MG63 (cell line): Measurements from ENCODE around the gene SNAPC2. TPM values are rescaled to one million over a fixed set of nuclear protein-coding genes. Genes with fewer than 3 reads are reported as not detected.
A peak's percentile ranks its signal among the peaks of the same experiment; 100 is the strongest.

Source experiments
- DNase-seq: peaks from one replicate; pipeline ENCODE4 v3.0.0-alpha.2; 2020
- H3K27me3 ChIP-seq: fragments of 250-450 bp; sonication (Bioruptor Pico); 2 replicates; pipeline ENCODE4 v1.5.1; 2020; ENCODE audit warnings: mild to moderate bottlenecking, moderate library complexity
- H3K36me3 ChIP-seq: fragments of 250-450 bp; sonication (Bioruptor Pico); 2 replicates; pipeline ENCODE4 v1.5.1; 2020; ENCODE audit warnings: mild to moderate bottlenecking, moderate library complexity
- H3K4me3 ChIP-seq: fragments of 250-450 bp; sonication (Bioruptor Pico); 2 replicates; pipeline ENCODE4 v1.5.1; 2020; ENCODE audit warnings: mild to moderate bottlenecking, moderate library complexity
- H3K9me3 ChIP-seq: fragments of 250-450 bp; sonication (Bioruptor Pico); 2 replicates; pipeline ENCODE4 v1.5.1; 2020; ENCODE audit warnings: mild to moderate bottlenecking, moderate library complexity
- total RNA-seq: library from RNA; depleted of rRNA; stranded (reverse); fragments of >200 nt; shearing (Covaris generic); gene quantifications from 2 replicates; pipeline ENCODE4 v1.2.3, GENCODE V29; 2014; ENCODE audit warnings: low replicate concordance; rRNA removed

The SNAPC2 gene, protein sequence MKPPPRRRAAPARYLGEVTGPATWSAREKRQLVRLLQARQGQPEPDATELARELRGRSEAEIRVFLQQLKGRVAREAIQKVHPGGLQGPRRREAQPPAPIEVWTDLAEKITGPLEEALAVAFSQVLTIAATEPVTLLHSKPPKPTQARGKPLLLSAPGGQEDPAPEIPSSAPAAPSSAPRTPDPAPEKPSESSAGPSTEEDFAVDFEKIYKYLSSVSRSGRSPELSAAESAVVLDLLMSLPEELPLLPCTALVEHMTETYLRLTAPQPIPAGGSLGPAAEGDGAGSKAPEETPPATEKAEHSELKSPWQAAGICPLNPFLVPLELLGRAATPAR
- total RNA-seq, result 39.9 and 45.1 TPM in 2 replicates

DNA sequence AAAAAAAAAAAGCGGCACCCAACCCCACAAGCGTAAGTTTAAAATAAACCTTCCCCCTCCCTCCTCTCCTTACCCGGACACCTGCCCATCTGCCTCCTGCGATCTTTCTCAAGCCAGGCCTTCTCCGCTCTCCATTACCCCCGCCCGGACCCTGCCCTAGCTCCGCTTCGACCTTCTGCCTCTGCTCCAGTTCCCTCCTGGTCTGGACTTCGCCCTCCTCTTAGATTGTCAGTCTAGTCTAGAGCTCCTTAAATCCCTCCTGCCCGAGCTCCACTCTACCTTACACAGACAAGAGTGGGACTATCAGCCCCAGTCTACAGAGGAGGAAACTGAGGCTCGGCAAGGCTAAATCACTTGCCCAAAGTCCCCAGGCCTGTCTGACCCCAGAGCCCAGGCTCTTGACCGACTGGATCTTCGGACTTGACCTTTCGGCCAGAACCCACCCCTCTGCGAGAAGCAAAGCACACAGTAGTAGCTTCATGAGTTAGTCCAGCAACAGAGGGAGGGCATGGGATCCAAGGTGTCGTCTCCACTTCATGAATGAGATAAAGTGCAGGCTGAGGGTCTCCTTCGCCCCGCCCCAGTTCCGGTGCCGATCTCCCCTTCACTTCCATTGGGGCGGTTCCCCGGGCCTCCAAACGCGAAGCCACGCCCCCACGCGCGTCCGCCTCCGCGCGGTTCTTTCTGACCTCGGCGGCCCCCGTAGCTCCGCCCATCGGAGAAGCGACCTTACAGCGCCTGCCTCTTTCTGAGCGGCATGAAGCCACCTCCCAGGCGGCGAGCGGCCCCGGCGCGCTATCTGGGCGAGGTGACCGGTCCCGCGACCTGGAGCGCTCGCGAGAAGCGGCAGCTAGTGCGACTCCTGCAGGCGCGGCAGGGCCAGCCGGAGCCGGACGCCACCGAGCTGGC, at the start of gene SNAPC2:
TSS of gene SNAPC2 (plus strand) at position 729 of the 909 bp plus-strand sequence. CDS start at position 758, 29 bp downstream.
- peak; percentile 99 for DNase-seq
- peak within 1 kb of the TSS; percentile 86 for H3K4me3 ChIP-seq
- H3K9me3 ChIP-seq, result no peaks in the 10 kb centered on the region
- H3K36me3 ChIP-seq, result peaks cover 18% of the 10 kb centered on the region
- peaks cover 27% of the 10 kb centered on the region for H3K27me3 ChIP-seq

- Histone ChIP-seq H3K36me3 (no peaks in the 10 kb centered on the region), H3K27me3 (peaks cover 24% of the 10 kb centered on the region), H3K4me3 (no peak overlapping the region), H3K9me3 (no peaks in the 10 kb centered on the region)
- DNase-seq, result peak; percentile 89
Observed at GRCh38 chr19:7870571-7871436, 49.3 kb upstream of the SNAPC2 start.

DNA sequence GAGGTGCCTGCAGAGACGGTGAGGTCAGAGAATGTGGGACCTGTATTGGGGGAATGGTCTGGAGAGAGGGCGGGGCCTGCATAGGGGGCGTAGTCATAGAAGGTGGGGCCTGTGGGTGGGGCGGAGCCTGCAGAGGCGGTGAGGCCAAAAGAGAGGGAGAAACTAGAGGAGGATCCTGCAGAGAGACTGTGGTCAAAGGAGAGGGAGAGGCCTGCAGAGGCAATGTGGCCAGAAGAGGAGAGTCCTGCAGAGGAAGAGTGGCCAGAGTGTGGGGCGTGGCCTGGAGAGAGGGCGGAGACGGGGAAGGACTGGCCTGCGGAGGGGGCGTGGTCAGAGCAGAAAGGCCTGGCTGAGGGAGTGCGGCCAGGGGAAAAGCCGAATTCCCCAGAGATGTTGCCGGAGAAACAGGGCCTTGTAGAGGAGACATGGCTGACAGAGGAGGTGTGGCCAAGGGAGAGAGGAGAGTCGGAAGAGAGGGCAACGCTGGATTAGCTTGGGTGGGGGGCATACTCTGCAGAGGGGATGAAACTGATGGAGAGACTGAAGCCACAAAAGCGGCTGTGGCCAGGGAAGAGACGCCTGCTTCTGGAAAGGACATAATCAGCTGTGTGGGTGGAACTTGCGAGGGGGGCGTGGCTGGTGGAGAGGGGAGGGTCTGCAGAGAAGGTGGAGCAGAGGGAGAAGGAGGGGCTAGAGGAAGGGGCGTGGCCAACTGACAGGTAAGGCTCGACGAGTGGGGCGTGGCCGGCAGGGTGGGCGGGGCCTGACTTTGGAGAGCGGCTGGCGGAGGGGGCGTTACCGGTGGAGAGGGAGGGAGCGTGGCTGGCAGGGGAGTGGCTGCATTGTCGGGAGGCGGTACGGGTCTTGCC, 48.5 kb upstream of the SNAPC2 start:
- Histone ChIP-seq H3K36me3 (no peaks in the 10 kb centered on the region), H3K9me3 (no peaks in the 10 kb centered on the region), H3K4me3 (peak overlapping the region; percentile 13), H3K27me3 (peaks cover 24% of the 10 kb centered on the region)
- DNase-seq, result peak; percentile 97

GRCh38 chr19:7872306-7873204, 47.6 kb upstream of the SNAPC2 start:
- Histone ChIP-seq H3K9me3 (no peaks in the 10 kb centered on the region), H3K36me3 (no peaks in the 10 kb centered on the region), H3K27me3 (peaks cover 24% of the 10 kb centered on the region), H3K4me3 (peak overlapping the region; percentile 11; the same call in 1 of the 2 replicates)
- no peak for DNase-seq

DNA sequence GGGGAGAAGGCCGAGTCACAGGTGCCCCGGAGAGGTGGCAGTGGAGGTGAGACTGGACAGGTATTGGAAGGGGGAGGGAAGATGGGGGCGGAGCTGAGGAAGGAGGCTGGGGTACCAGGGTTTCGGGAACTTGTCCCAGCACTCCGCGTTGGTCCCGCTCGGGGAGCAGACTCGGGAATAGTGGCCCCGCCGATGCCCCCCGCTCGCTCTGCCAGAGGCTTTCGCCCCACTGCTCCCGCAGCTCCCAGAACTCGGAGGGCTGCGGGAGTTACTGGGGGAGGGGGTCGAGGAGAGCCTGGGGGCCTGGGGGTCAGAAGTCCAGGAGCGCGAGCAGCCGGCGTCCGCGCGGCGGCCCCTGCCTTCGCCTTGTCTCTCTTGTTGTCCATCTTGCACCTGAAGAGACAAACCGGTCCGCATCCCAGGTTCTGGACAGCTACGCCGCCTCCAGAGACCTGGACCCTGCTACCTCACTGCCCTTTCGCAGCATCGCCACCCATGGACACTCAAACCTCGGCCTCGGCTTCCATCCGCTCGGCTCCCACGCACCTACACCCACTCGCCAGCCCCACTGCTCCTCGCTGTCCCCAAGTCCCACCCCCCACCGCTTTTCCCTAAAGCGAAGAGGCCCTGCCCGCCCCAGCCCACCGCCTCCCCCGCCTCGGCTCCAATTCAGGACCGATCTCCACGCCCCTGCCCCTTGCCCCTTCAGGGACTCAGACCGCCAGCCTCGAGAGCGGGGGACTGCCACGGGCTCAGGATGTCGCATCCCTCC, 46.6 kb upstream of the SNAPC2 start:
- no peak for DNase-seq
- Histone ChIP-seq H3K36me3 (no peaks in the 10 kb centered on the region), H3K9me3 (no peaks in the 10 kb centered on the region), H3K27me3 (peaks cover 24% of the 10 kb centered on the region), H3K4me3 (peak overlapping the region; percentile 20; the same call in 1 of the 2 replicates)

- Histone ChIP-seq H3K4me3 (peak within 1 kb of the TSS; percentile 27), H3K27me3 (peaks cover 24% of the 10 kb centered on the region), H3K9me3 (no peaks in the 10 kb centered on the region), H3K36me3 (no peaks in the 10 kb centered on the region)
- DNase-seq, result peak; percentile 43
Observed at GRCh38 chr19:7874076-7874896, 45.9 kb upstream of the SNAPC2 start, which contains the start of gene PRR36. PRR36 (minus strand) TSS chr19:7874390; CDS start chr19:7873689, 701 bp downstream.

GRCh38 chr19:7874897-7875273, 45.3 kb upstream of the SNAPC2 start:
- H3K4me3 ChIP-seq, result no peak overlapping the region
- no peaks in the 10 kb centered on the region for H3K36me3 ChIP-seq
- DNase-seq, result no peak
- H3K27me3 ChIP-seq, result peaks cover 24% of the 10 kb centered on the region
- H3K9me3 ChIP-seq, result no peaks in the 10 kb centered on the region

- Histone ChIP-seq H3K9me3 (peaks cover 2% of the 10 kb centered on the region; the same call in 1 of the 2 replicates), H3K4me3 (no peak overlapping the region), H3K36me3 (no peaks in the 10 kb centered on the region), H3K27me3 (peaks cover 29% of the 10 kb centered on the region)
- no peak for DNase-seq
Observed at GRCh38 chr19:7877249-7877836, 42.8 kb upstream of the SNAPC2 start.

DNA sequence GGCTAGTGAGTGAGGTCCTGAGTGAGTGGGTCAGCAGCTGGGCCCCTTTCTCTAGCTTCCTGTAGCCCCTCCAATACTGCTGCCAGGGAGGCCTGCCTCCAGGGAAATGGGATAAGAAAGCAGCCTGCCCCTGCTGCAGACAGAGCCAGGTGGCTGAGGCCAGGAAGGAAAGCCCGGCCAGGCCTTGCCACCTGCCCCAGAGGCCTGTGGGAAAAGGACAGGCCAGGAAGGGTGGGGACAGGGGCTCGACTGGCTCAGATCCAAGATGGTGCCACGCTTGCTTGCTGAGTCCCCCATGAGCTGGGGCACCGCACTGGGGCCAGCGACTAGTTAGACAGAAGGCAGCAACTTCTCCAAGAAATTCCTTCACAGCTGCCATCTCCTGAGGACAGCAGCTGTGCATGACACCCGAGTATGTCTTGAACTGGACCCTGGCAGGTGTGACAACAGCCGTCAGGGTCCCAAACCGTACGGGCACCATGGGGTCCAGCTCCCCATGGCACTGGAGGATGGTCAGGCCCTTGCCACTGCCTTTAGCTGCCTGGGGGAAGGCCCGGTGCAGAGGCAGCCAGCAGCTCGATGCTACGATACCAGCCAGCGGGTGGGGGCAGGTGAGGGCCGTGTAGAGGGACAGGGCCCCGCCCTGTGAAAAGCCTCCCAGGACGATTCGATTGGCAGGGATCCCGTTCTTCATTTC, 40.9 kb upstream of the SNAPC2 start:
- H3K4me3 ChIP-seq, result no peak overlapping the region

DNA sequence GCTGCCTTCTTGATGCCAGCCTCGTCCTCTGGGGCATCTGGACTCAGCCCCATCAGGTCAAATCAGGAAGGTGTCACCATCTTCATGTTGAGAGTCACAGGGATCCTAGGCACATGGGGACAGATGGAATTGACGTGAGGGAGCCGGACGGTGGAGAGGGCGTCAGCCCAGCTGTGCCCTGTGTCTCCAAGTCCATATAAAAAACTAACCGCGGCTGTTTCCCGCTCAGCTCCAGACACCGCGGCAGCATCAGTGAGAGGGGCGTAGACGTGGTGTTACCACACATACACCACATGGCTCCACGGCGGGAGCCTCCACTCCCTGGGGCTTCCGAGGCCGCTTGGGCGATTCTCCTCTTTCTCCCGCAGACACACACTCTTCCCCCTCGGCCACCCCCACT, 40.3 kb upstream of the SNAPC2 start:
- Histone ChIP-seq H3K4me3 (no peak overlapping the region), H3K9me3 (peaks cover 2% of the 10 kb centered on the region; the same call in 1 of the 2 replicates), H3K36me3 (no peaks in the 10 kb centered on the region), H3K27me3 (peaks cover 6% of the 10 kb centered on the region)
- no peak for DNase-seq

More for the DNA sequence above, 40.9 kb upstream of the SNAPC2 start:
- peaks cover 11% of the 10 kb centered on the region for H3K27me3 ChIP-seq
- peaks cover 2% of the 10 kb centered on the region; the same call in 1 of the 2 replicates for H3K9me3 ChIP-seq
- no peaks in the 10 kb centered on the region for H3K36me3 ChIP-seq
- DNase-seq, result no peak

GRCh38 chr19:7881910-7882309, 38.2 kb upstream of the SNAPC2 start:
- DNase-seq, result no peak
- Histone ChIP-seq H3K9me3 (peaks cover 2% of the 10 kb centered on the region; the same call in 1 of the 2 replicates), H3K4me3 (no peak overlapping the region), H3K36me3 (no peaks in the 10 kb centered on the region), H3K27me3 (peaks cover 5% of the 10 kb centered on the region; the same call in 1 of the 2 replicates)

DNA sequence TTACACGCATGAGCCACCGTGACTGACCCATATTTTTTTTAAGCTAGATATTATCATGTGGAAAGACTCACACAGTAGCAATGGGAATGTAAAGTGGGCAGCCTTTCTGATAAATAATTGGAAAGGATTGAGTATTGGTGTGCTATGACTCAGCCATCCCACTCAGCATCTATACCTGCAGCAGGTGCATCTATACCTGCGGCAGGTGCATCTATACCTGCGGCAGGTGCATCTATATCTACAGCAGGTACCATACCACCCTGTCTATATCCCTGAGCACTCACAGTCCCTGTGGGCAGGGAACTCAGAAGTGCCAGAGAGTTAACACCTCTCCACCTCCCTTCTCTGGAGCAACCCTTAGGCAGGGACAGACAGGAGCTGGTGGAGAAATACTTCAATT, 37.0 kb upstream of the SNAPC2 start:
- H3K4me3 ChIP-seq, result no peak overlapping the region
- no peak for DNase-seq
- no peaks in the 10 kb centered on the region for H3K36me3 ChIP-seq
- H3K9me3 ChIP-seq, result peaks cover 2% of the 10 kb centered on the region; the same call in 1 of the 2 replicates
- H3K27me3 ChIP-seq, result peaks cover 5% of the 10 kb centered on the region; the same call in 1 of the 2 replicates
